ENCODE results near the gene SAMMSON. TPM values are rescaled to one million over a fixed set of nuclear protein-coding genes. Genes with fewer than 3 reads are reported as not detected.

The SAMMSON gene
- total and polyA plus RNA-seq, 10 of the 15 experiments (the other 5 are each of a cell fraction or from before 2014, with no cell fraction given): not detected

GRCh38 chr3:70053293-70053692, 53.8 kb downstream of the SAMMSON start:
- Histone ChIP-seq H3K4me3 (no peak overlapping the region), H3K36me3 (ENCODE audit: control insufficient read depth in 2 of 2, insufficient read depth in 2 of 2, low read length in 1 of 2) (no peaks in the 10 kb centered on the region), H4K20me1 (ENCODE audit: control insufficient read depth, insufficient read depth) (no peaks in the 10 kb centered on the region), H3K79me2 (ENCODE audit: control insufficient read depth, insufficient read depth, low read length) (no peaks in the 10 kb centered on the region), H3K4me1 (ENCODE audit: control insufficient read depth, insufficient read depth, low read length) (no peaks in the 10 kb centered on the region), H3K27me3 (replicated peaks in 1 of 2; ENCODE audit: control insufficient read depth in 2 of 2, insufficient read depth in 2 of 2, low read length in 1 of 2) (no peaks in the 10 kb centered on the region), H3K27ac (ENCODE audit: control insufficient read depth, insufficient read depth) (no peak overlapping the region), H3K4me2 (ENCODE audit: control insufficient read depth, insufficient read depth) (no peak overlapping the region), H3K9me3 (replicated peaks; ENCODE audit: control insufficient read depth, insufficient read depth, low read length) (no peaks in the 10 kb centered on the region), H2AFZ (ENCODE audit: control insufficient read depth, low read depth, low read length) (no peak overlapping the region), H3K9ac (ENCODE audit: control insufficient read depth, insufficient read depth, low read length) (no peak overlapping the region)
- in situ Hi-C loops (cut with MboI): no loop called here
- no peak for FAIRE-seq
- intact Hi-C loops (cut with micrococcal nuclease; ENCODE audit: unreplicated experiment): no loop called here
- no TSS peak for BruUV-seq (replicated peaks)
- ATAC-seq: no peak
- no peak for DNase-seq (ENCODE audit: low read depth, low spot score)
- ChIA-PET RAD21 (ENCODE audit: unreplicated experiment) (no interaction called here), POLR2A (no interaction called here), SMC1A (ENCODE audit: uncharacterized antibody, unreplicated experiment) (no interaction called here), CTCF (no interaction called here)
- 0% methylated on average over 1 of the region's 1 CpG for WGBS (ENCODE audit: insufficient coverage, insufficient replicate concordance, low lambda C conversion rate, missing lambda C conversion rate)
- TF ChIP-seq RAD21 (IDR thresholded peaks at IDR 0.05; ENCODE audit: insufficient read depth, low read depth, low read length): no peak
- TF ChIP-seq, protein P1, sequence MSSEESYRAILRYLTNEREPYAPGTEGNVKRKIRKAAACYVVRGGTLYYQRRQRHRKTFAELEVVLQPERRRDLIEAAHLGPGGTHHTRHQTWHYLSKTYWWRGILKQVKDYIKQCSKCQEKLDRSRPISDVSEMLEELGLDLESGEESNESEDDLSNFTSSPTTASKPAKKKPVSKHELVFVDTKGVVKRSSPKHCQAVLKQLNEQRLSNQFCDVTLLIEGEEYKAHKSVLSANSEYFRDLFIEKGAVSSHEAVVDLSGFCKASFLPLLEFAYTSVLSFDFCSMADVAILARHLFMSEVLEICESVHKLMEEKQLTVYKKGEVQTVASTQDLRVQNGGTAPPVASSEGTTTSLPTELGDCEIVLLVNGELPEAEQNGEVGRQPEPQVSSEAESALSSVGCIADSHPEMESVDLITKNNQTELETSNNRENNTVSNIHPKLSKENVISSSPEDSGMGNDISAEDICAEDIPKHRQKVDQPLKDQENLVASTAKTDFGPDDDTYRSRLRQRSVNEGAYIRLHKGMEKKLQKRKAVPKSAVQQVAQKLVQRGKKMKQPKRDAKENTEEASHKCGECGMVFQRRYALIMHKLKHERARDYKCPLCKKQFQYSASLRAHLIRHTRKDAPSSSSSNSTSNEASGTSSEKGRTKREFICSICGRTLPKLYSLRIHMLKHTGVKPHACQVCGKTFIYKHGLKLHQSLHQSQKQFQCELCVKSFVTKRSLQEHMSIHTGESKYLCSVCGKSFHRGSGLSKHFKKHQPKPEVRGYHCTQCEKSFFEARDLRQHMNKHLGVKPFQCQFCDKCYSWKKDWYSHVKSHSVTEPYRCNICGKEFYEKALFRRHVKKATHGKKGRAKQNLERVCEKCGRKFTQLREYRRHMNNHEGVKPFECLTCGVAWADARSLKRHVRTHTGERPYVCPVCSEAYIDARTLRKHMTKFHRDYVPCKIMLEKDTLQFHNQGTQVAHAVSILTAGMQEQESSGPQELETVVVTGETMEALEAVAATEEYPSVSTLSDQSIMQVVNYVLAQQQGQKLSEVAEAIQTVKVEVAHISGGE (CRISPR knock-in tag; IDR thresholded peaks at IDR 0.05): no peak

- no peak overlapping the region for H3K4me2 ChIP-seq (ENCODE audit: control insufficient read depth, insufficient read depth)
- ChIA-PET SMC1A (ENCODE audit: uncharacterized antibody, unreplicated experiment) (no interaction called here), RAD21 (ENCODE audit: unreplicated experiment) (no interaction called here), POLR2A (no interaction called here), CTCF (no interaction called here)
- no peaks in the 10 kb centered on the region for H3K27me3 ChIP-seq (replicated peaks in 1 of 2; ENCODE audit: control insufficient read depth in 2 of 2, insufficient read depth in 2 of 2, low read length in 1 of 2)
- ATAC-seq (no peak), FAIRE-seq (no peak), DNase-seq (ENCODE audit: low read depth, low spot score) (no peak)
- H3K36me3 ChIP-seq (ENCODE audit: control insufficient read depth in 2 of 2, insufficient read depth in 2 of 2, low read length in 1 of 2): no peaks in the 10 kb centered on the region
- H4K20me1 ChIP-seq (ENCODE audit: control insufficient read depth, insufficient read depth): no peaks in the 10 kb centered on the region
- in situ Hi-C loops (cut with MboI) (no loop called here), intact Hi-C loops (cut with micrococcal nuclease; ENCODE audit: unreplicated experiment) (no loop called here)
- H2AFZ ChIP-seq (ENCODE audit: control insufficient read depth, low read depth, low read length): no peak overlapping the region
- no peak overlapping the region for H3K27ac ChIP-seq (ENCODE audit: control insufficient read depth, insufficient read depth)
- WGBS (ENCODE audit: insufficient coverage, insufficient replicate concordance, low lambda C conversion rate, missing lambda C conversion rate): 59% methylated on average over 3 of the region's 3 CpGs
- H3K79me2 ChIP-seq (ENCODE audit: control insufficient read depth, insufficient read depth, low read length): no peaks in the 10 kb centered on the region
- no TSS peak for BruUV-seq (replicated peaks)
- no peaks in the 10 kb centered on the region for H3K9me3 ChIP-seq (replicated peaks; ENCODE audit: control insufficient read depth, insufficient read depth, low read length)
- H3K4me3 ChIP-seq: no peak overlapping the region
- no peaks in the 10 kb centered on the region for H3K4me1 ChIP-seq (ENCODE audit: control insufficient read depth, insufficient read depth, low read length)
- no peak overlapping the region for H3K9ac ChIP-seq (ENCODE audit: control insufficient read depth, insufficient read depth, low read length)
- TF ChIP-seq ZNF217 (IDR thresholded peaks at IDR 0.05): no peak
- TF ChIP-seq, protein P2, sequence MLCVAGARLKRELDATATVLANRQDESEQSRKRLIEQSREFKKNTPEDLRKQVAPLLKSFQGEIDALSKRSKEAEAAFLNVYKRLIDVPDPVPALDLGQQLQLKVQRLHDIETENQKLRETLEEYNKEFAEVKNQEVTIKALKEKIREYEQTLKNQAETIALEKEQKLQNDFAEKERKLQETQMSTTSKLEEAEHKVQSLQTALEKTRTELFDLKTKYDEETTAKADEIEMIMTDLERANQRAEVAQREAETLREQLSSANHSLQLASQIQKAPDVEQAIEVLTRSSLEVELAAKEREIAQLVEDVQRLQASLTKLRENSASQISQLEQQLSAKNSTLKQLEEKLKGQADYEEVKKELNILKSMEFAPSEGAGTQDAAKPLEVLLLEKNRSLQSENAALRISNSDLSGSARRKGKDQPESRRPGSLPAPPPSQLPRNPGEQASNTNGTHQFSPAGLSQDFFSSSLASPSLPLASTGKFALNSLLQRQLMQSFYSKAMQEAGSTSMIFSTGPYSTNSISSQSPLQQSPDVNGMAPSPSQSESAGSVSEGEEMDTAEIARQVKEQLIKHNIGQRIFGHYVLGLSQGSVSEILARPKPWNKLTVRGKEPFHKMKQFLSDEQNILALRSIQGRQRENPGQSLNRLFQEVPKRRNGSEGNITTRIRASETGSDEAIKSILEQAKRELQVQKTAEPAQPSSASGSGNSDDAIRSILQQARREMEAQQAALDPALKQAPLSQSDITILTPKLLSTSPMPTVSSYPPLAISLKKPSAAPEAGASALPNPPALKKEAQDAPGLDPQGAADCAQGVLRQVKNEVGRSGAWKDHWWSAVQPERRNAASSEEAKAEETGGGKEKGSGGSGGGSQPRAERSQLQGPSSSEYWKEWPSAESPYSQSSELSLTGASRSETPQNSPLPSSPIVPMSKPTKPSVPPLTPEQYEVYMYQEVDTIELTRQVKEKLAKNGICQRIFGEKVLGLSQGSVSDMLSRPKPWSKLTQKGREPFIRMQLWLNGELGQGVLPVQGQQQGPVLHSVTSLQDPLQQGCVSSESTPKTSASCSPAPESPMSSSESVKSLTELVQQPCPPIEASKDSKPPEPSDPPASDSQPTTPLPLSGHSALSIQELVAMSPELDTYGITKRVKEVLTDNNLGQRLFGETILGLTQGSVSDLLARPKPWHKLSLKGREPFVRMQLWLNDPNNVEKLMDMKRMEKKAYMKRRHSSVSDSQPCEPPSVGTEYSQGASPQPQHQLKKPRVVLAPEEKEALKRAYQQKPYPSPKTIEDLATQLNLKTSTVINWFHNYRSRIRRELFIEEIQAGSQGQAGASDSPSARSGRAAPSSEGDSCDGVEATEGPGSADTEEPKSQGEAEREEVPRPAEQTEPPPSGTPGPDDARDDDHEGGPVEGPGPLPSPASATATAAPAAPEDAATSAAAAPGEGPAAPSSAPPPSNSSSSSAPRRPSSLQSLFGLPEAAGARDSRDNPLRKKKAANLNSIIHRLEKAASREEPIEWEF (IDR thresholded peaks at IDR 0.05; ENCODE audit: insufficient replicate concordance, low read depth, low read length): no peak
- no peak for TF ChIP-seq BACH1 (IDR thresholded peaks at IDR 0.05; ENCODE audit: borderline replicate concordance)
- no peak for TF ChIP-seq USF2 (IDR thresholded peaks at IDR 0.05; ENCODE audit: borderline replicate concordance, low read depth, low read length)
- TF ChIP-seq MXI1 (IDR thresholded peaks at IDR 0.05; ENCODE audit: low read depth, low read length): no peak
- TF ChIP-seq CHD1 (IDR thresholded peaks at IDR 0.05; ENCODE audit: low read depth, low read length): no peak
Measured at GRCh38 chr3:70056081-70056480, 56.5 kb downstream of the SAMMSON start.

Measured in GM12878 (cell line).